Endothelial cell of umbilical vein (primary cell): ENCODE measurements around the gene SYTL5. TPM values are rescaled to one million over a fixed set of nuclear protein-coding genes. Genes with fewer than 3 reads are reported as not detected.

Experiments used
- BruUV-seq: library from RNA; stranded (reverse); fragments of 400-500 nt; replicated peaks from 2 replicates; lab custom pipeline; 2021; lab: Mats Ljungman, UMichigan
- CTCF ChIA-PET: fragments of 300-600, 350-600 bp; sonication (Branson Sonifier 250); formaldehyde crosslinking; loops from one replicate; lab custom pipeline; 2021; ENCODE audit warnings: antibody characterized with exemption, inconsistent platforms; lab: Charles Lee
- POLR2A ChIA-PET: fragments of 300-600, 350-600 bp; sonication (Branson Sonifier 250); formaldehyde crosslinking; loops from one replicate; lab custom pipeline; 2021; ENCODE audit warnings: antibody characterized with exemption, inconsistent platforms; lab: Charles Lee
- DNase-seq: peaks from one replicate; pipeline ENCODE4 v3.0.0-alpha.2; 2011; ENCODE audit warnings: low read depth, low spot score
- FAIRE-seq: peaks from 2 replicates; lab custom pipeline; 2011; peaks lifted over from hg19 to GRCh38; lab: Jason Lieb, UNC
- H2AFZ ChIP-seq: 2 replicates; pipeline ENCODE4 v1.6.0; 2012; ENCODE audit warnings: low read depth, low read length, control low read depth, inconsistent platforms
- H3K27ac ChIP-seq: 2 replicates; pipeline ENCODE4 v1.5.1; 2011; ENCODE audit warnings: low read depth, mild to moderate bottlenecking, control low read depth, low read length, moderate library complexity; ENCODE audit not compliant: insufficient read depth
- H3K27me3 ChIP-seq, 2 experiments: 2 replicates each; pipeline versions ENCODE4 v1.6.0 to v1.6.1; 2011; ENCODE audit warnings: low read length in 2 of 2, mixed read lengths in 1 of 2; ENCODE audit not compliant: control insufficient read depth in 2 of 2, insufficient read depth in 2 of 2
- H3K36me3 ChIP-seq, 2 experiments: 2 replicates in 1 of 2; 3 replicates in 1 of 2; pipeline ENCODE4 v1.5.1; 2011; ENCODE audit warnings: low read length in 2 of 2, mild to moderate bottlenecking in 1 of 2, moderate library complexity in 1 of 2; ENCODE audit not compliant: control insufficient read depth in 2 of 2, insufficient read depth in 2 of 2; ENCODE audit errors: extremely low read depth in 1 of 2
- H3K4me1 ChIP-seq: 3 replicates; pipeline ENCODE4 v1.5.1; 2011; ENCODE audit warnings: mild to moderate bottlenecking, low read length; ENCODE audit not compliant: control insufficient read depth, insufficient read depth; ENCODE audit errors: extremely low read depth
- H3K4me2 ChIP-seq: 2 replicates; pipeline ENCODE4 v1.6.1; 2011; ENCODE audit warnings: low read length, control low read depth, mixed read lengths; ENCODE audit not compliant: insufficient read depth
- H3K4me3 ChIP-seq, 3 experiments: fragments of 200-600 bp in 1 of 3; sonication (generic), shearing (Covaris generic) in 1 of 3; replicated peaks in 1 of 3; 2 replicates each; pipeline ENCODE4 v1.5.1; 2011 to 2016; ENCODE audit warnings: control low read depth in 3 of 3, low read length in 3 of 3, mild to moderate bottlenecking in 2 of 3, inconsistent platforms in 1 of 3, low read depth in 1 of 3, moderate library complexity in 1 of 3; ENCODE audit not compliant: insufficient read depth in 1 of 3
- H3K79me2 ChIP-seq: 2 replicates; pipeline ENCODE4 v1.6.0; 2012; ENCODE audit warnings: low read length, inconsistent platforms; ENCODE audit not compliant: control insufficient read depth, insufficient read depth
- H3K9ac ChIP-seq: replicated peaks from 2 replicates; pipeline ENCODE3; 2011; ENCODE audit warnings: low read length, control low read depth; ENCODE audit not compliant: insufficient read depth; ENCODE audit errors: extremely low read depth
- H3K9me1 ChIP-seq: replicated peaks from 3 replicates; pipeline ENCODE4 v1.6.0; 2011; ENCODE audit warnings: mild to moderate bottlenecking, low read length; ENCODE audit not compliant: control insufficient read depth, insufficient read depth; ENCODE audit errors: extremely low read depth
- H3K9me3 ChIP-seq: replicated peaks from 2 replicates; pipeline ENCODE4 v1.5.1; 2012; ENCODE audit warnings: low read length, inconsistent platforms; ENCODE audit not compliant: control insufficient read depth, insufficient read depth
- H4K20me1 ChIP-seq: replicated peaks from 2 replicates; pipeline ENCODE3; 2011; ENCODE audit warnings: mild to moderate bottlenecking, low read length; ENCODE audit not compliant: control insufficient read depth, insufficient read depth; ENCODE audit errors: extremely low read depth
- EZH2 ChIP-seq: IDR thresholded peaks from 2 replicates; pipeline ENCODE4 v1.6.1; 2012; ENCODE audit warnings: borderline replicate concordance, low read depth, mild to moderate bottlenecking, moderate library complexity, low read length, inconsistent platforms; ENCODE audit not compliant: severe bottlenecking
- FOS ChIP-seq: IDR thresholded peaks from 2 replicates; pipeline ENCODE4 v1.6.1; 2011; ENCODE audit warnings: mild to moderate bottlenecking, low read length, moderate library complexity, borderline replicate concordance; ENCODE audit not compliant: insufficient read depth
- GATA2 ChIP-seq: IDR thresholded peaks from 2 replicates; pipeline ENCODE4 v1.7.0; 2011; ENCODE audit warnings: low read depth, mild to moderate bottlenecking, moderate library complexity, mixed read lengths, low read length; ENCODE audit not compliant: insufficient read length, insufficient read depth
- JUN ChIP-seq: IDR thresholded peaks from 2 replicates; pipeline ENCODE4 v1.6.1; 2011; ENCODE audit warnings: borderline replicate concordance, low read depth; ENCODE audit not compliant: insufficient read length, insufficient read depth
- MYC ChIP-seq: IDR thresholded peaks from one replicate; pipeline ENCODE4 v1.6.1; 2011; ENCODE audit warnings: mild to moderate bottlenecking, low read depth, low read length
- POLR2A ChIP-seq: IDR thresholded peaks from 2 replicates; pipeline ENCODE4 v1.6.1; 2012; ENCODE audit warnings: low read depth, mild to moderate bottlenecking, control low read depth, low read length
- POLR2AphosphoS5 ChIP-seq: IDR thresholded peaks from 2 replicates; pipeline ENCODE4 v1.6.1; 2012; ENCODE audit warnings: low read depth, mild to moderate bottlenecking, control low read depth, low read length, moderate library complexity; ENCODE audit not compliant: insufficient read depth
- dilution Hi-C: fragments of 300-500 bp; cut with MboI; formaldehyde crosslinking; loops from one replicate; pipeline ENCODE4 v1.15.0; 2019; ENCODE audit warnings: low sequenced_read_pairs; ENCODE audit not compliant: extremely low pct_ligation_motif_present
- intact Hi-C: fragments of 100-400 bp; cut with micrococcal nuclease; formaldehyde crosslinking; loops from one replicate; pipeline ENCODE4 v1.10.0; 2022
- polyA plus RNA-seq, 4 experiments: library from polyadenylated mRNA; depleted of rRNA in 3 of 4; stranded (reverse) in 3 of 4; unstranded in 1 of 4; fragments of >200 nt; gene quantifications; 2 replicates each; pipeline versions ENCODE4 v1.2.1 to v1.2.3, GENCODE V29; 2011 to 2012; ENCODE audit warnings: missing spikeins in 1 of 4
- total RNA-seq: library from RNA; stranded (reverse); gene quantifications from 2 replicates; pipeline ENCODE4 v1.2.3, GENCODE V29; 2021
- TF ChIP-seq, protein P1 (sequence below), 2 donors: IDR thresholded peaks; 1 replicate in 1 of 2; 2 replicates in 1 of 2; pipeline ENCODE4 v1.5.1; 2011; ENCODE audit warnings: low read length in 2 of 2, mild to moderate bottlenecking in 2 of 2, moderate library complexity in 2 of 2, control low read depth in 1 of 2, inconsistent platforms in 1 of 2, low read depth in 1 of 2; ENCODE audit not compliant: insufficient read depth in 1 of 2; ENCODE audit errors: extremely low read depth in 1 of 2
- TF ChIP-seq, protein P2 (sequence below): IDR thresholded peaks from 2 replicates; pipeline ENCODE4 v1.6.1; 2011; ENCODE audit not compliant: insufficient read depth, insufficient read length

Gene SYTL5
- total and polyA plus RNA-seq, 2 donors (not counting 3 experiments of a cell fraction or from before 2014, with no cell fraction given) = 0.01 TPM; not detected in 1

GRCh38 chrX:38080808-38081207 lies 74.5 kb downstream of the SYTL5 start:
- TF ChIP-seq, protein P1, sequence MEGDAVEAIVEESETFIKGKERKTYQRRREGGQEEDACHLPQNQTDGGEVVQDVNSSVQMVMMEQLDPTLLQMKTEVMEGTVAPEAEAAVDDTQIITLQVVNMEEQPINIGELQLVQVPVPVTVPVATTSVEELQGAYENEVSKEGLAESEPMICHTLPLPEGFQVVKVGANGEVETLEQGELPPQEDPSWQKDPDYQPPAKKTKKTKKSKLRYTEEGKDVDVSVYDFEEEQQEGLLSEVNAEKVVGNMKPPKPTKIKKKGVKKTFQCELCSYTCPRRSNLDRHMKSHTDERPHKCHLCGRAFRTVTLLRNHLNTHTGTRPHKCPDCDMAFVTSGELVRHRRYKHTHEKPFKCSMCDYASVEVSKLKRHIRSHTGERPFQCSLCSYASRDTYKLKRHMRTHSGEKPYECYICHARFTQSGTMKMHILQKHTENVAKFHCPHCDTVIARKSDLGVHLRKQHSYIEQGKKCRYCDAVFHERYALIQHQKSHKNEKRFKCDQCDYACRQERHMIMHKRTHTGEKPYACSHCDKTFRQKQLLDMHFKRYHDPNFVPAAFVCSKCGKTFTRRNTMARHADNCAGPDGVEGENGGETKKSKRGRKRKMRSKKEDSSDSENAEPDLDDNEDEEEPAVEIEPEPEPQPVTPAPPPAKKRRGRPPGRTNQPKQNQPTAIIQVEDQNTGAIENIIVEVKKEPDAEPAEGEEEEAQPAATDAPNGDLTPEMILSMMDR (IDR thresholded peaks at IDR 0.05; ENCODE audit: extremely low read depth in 1 of 2, insufficient read depth in 1 of 2, low read depth in 1 of 2, low read length in 2 of 2) = no peak
- TF ChIP-seq FOS = peak; percentile 15
- no peak overlapping the region for H3K4me3 ChIP-seq
- DNase-seq (peak; percentile 38), FAIRE-seq (peak; percentile 52)
- intact Hi-C loops = loop anchor here (1.0 kb wide), 1 partner anchor 29 kb away; no protein-coding TSS in a partner anchor
- no peaks in the 10 kb centered on the region for H3K9me3 ChIP-seq
- no peaks in the 10 kb centered on the region for H3K79me2 ChIP-seq
- dilution Hi-C loops = no loop called here
- peak overlapping the region; percentile 55 for H3K27ac ChIP-seq
- CTCF ChIA-PET = interaction anchor here (1.1 to 1.4 kb wide), 2 partner anchors 11 to 14 kb away, joined by 3 to 4 read pairs; no protein-coding TSS in a partner anchor
- peaks cover 21% of the 10 kb centered on the region for H3K4me1 ChIP-seq
- no peaks in the 10 kb centered on the region for H4K20me1 ChIP-seq
- POLR2A ChIA-PET = no interaction called here
- no TSS peak for BruUV-seq
- no peak overlapping the region for H2AFZ ChIP-seq
- no peak overlapping the region for H3K9ac ChIP-seq
- no peaks in the 10 kb centered on the region for H3K9me1 ChIP-seq
- H3K36me3 ChIP-seq = no peaks in the 10 kb centered on the region
- no peaks in the 10 kb centered on the region for H3K27me3 ChIP-seq
- peak overlapping the region; percentile 58 for H3K4me2 ChIP-seq

DNA sequence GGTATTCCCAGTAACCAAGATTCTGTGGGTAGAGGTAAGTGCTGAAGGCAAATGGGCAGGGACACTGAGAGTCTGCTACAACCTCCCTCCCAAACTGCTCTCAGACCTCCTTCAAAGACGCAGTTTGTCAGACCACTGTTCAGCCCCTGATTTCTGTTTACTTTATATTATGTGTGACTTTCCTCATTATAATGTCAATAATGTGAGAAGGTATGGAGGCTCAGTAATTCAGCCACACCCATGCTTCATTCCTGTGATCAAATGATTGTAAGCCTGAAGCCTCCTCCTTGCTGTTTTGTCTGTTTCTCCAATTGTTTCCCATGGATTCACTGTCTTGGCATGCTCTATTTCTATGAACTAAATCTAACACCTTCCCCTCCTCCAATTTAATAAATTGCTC lies 75.6 kb downstream of the SYTL5 start:
- Histone ChIP-seq H3K4me1 (peaks cover 21% of the 10 kb centered on the region), H3K9me1 (no peaks in the 10 kb centered on the region), H2AFZ (peak overlapping the region; percentile 21), H3K4me2 (peak overlapping the region; percentile 58), H3K36me3 (no peaks in the 10 kb centered on the region), H3K27ac (peak overlapping the region; percentile 55), H4K20me1 (no peaks in the 10 kb centered on the region), H3K9me3 (no peaks in the 10 kb centered on the region), H3K27me3 (no peaks in the 10 kb centered on the region), H3K9ac (no peak overlapping the region), H3K4me3 (no peak overlapping the region), H3K79me2 (no peaks in the 10 kb centered on the region)
- BruUV-seq = no TSS peak
- FAIRE-seq (no peak), DNase-seq (no peak)
- intact Hi-C loops (no loop called here), dilution Hi-C loops (no loop called here)
- ChIA-PET POLR2A (no interaction called here), CTCF (no interaction called here)
- TF ChIP-seq JUN = no peak
- no peak for TF ChIP-seq EZH2
- no peak for TF ChIP-seq GATA2
- no peak for TF ChIP-seq FOS
- TF ChIP-seq, protein P2, sequence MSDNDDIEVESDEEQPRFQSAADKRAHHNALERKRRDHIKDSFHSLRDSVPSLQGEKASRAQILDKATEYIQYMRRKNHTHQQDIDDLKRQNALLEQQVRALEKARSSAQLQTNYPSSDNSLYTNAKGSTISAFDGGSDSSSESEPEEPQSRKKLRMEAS = no peak
- TF ChIP-seq MYC = no peak
- TF ChIP-seq POLR2AphosphoS5 = no peak
- TF ChIP-seq, protein P1 (IDR thresholded peaks at IDR 0.05; ENCODE audit: extremely low read depth in 1 of 2, insufficient read depth in 1 of 2, low read depth in 1 of 2, low read length in 2 of 2) = no peak
- no peak for TF ChIP-seq POLR2A
